Prostate gland (tissue), 2 donors: ENCODE data around the gene WDR12. TPM values are rescaled to one million over a fixed set of nuclear protein-coding genes. Genes with fewer than 3 reads are reported as not detected.
"Not testable (repeated sequence)": the region's sequence is repeated elsewhere in the genome, so short reads cannot be mapped to it uniquely, and the experiment has no call there.

Source experiments
- DNase-seq: peaks from one replicate; pipeline ENCODE4 v3.0.0-alpha.2; 2019; ENCODE audit warnings: low spot score
- H3K27ac ChIP-seq, 2 donors: fragments of 200-600 bp; sonication (generic); 2 replicates each; pipeline ENCODE4 v1.5.1; 2017 to 2019
- H3K27me3 ChIP-seq: fragments of 200-600 bp; sonication (generic); replicated peaks from 2 replicates; pipeline ENCODE4 v1.5.1; 2019; ENCODE audit not compliant: insufficient read depth
- H3K36me3 ChIP-seq, 2 donors: fragments of 200-600 bp; sonication (generic); 1 replicate in 1 of 2; 2 replicates in 1 of 2; pipeline versions ENCODE4 v1.5.1 to v1.8.1; 2017 to 2019
- H3K4me1 ChIP-seq: fragments of 200-600 bp; sonication (generic); replicated peaks from 2 replicates; pipeline ENCODE4 v1.5.1; 2019
- H3K4me3 ChIP-seq, 2 donors: fragments of 200-600 bp; sonication (generic); 2 replicates each; pipeline ENCODE4 v1.5.1; 2017 to 2019
- H3K9me3 ChIP-seq: fragments of 200-600 bp; sonication (generic); 2 replicates; pipeline ENCODE4 v1.5.1; 2017
- CTCF ChIP-seq, 4 experiments: fragments of 200-600 bp in 2 of 4; fragments of 450-650 bp in 2 of 4; sonication (generic) in 2 of 4; IDR thresholded peaks; 1 replicate in 3 of 4; 2 replicates in 1 of 4; pipeline ENCODE4 v1.5.1; 2016 to 2019; ENCODE audit warnings: antibody characterized with exemption in 4 of 4, mild to moderate bottlenecking in 2 of 4, moderate library complexity in 2 of 4
- POLR2A ChIP-seq: fragments of 450-650 bp; IDR thresholded peaks from one replicate; pipeline ENCODE4 v1.6.1; 2016; ENCODE audit warnings: antibody characterized with exemption, mild to moderate bottlenecking
- POLR2AphosphoS5 ChIP-seq: sonication (generic); formaldehyde crosslinking; IDR thresholded peaks from one replicate; pipeline ENCODE4 v1.6.1; 2017; ENCODE audit warnings: antibody characterized with exemption
- WGBS: methylation state at CpG from one replicate; pipeline ENCODE4 v1.1.5; 2018; 5-methylcytosine and 5-hydroxymethylcytosine counted together
- intact Hi-C: fragments of 100-400 bp; cut with DNase I; formaldehyde crosslinking; loops from one replicate; pipeline ENCODE4 v1.14.2; 2022
- total RNA-seq, 2 donors: library from RNA; depleted of rRNA; stranded (reverse); fragments of >200 nt; gene quantifications; one replicate each; pipeline ENCODE4 v1.1.0, GENCODE V29; 2016

The WDR12 gene
- total RNA-seq, 2 donors from 2014 or later, result 8.9 to 10.5 TPM

- Histone ChIP-seq H3K9me3 (no peaks in the 10 kb centered on the region), H3K27me3 (no peaks in the 10 kb centered on the region), H3K4me1 (no peaks in the 10 kb centered on the region), H3K4me3 (peak overlapping the region; percentile 48 to 55), H3K27ac (peak overlapping the region; percentile 84 to 88), H3K36me3 (no peaks in the 10 kb centered on the region)
- intact Hi-C loops, result loop anchor here (10.0 kb wide), 1 partner anchor 104 kb away; the partner anchor contains the start of gene NBEAL1
- under 1% methylated on average over 8 of the region's 8 CpGs for WGBS
- no peak for TF ChIP-seq CTCF (IDR thresholded peaks at IDR 0.05)
- DNase-seq, result no peak
Measured at GRCh38 chr2:202911203-202911511, 316 bp downstream of the WDR12 start.

GRCh38 chr2:202910698-202911097 is 775 bp downstream of the WDR12 start:
- no peaks in the 10 kb centered on the region for H3K9me3 ChIP-seq
- no peaks in the 10 kb centered on the region for H3K4me1 ChIP-seq
- peak overlapping the region; percentile 48 to 55 for H3K4me3 ChIP-seq
- WGBS, result 11% methylated on average over 3 of the region's 3 CpGs
- no peak overlapping the region for H3K27ac ChIP-seq
- no peak for DNase-seq
- TF ChIP-seq POLR2A (no peak), CTCF (IDR thresholded peaks at IDR 0.05) (no peak), POLR2AphosphoS5 (no peak)
- H3K27me3 ChIP-seq, result no peaks in the 10 kb centered on the region
- intact Hi-C loops, result loop anchor here (10.0 kb wide), 1 partner anchor 104 kb away; the partner anchor contains the start of gene NBEAL1
- H3K36me3 ChIP-seq, result no peaks in the 10 kb centered on the region

- H3K27ac ChIP-seq, H3K9me3 ChIP-seq, H3K36me3 ChIP-seq, H3K27me3 ChIP-seq, H3K4me1 ChIP-seq, DNase-seq, H3K4me3 ChIP-seq: not testable (repeated sequence)
- intact Hi-C loops, result loop anchor here (10.0 kb wide), 1 partner anchor 105 kb away; the partner anchor contains the start of gene NBEAL1
- WGBS, result 87% methylated on average over 5 of the region's 5 CpGs
Measured at GRCh38 chr2:202910250-202910649, 1.2 kb downstream of the WDR12 start.

GRCh38 chr2:202909394-202910192 is 1.9 kb downstream of the WDR12 start:
- no peaks in the 10 kb centered on the region for H3K4me1 ChIP-seq
- no peaks in the 10 kb centered on the region for H3K9me3 ChIP-seq
- no peaks in the 10 kb centered on the region for H3K36me3 ChIP-seq
- TF ChIP-seq POLR2AphosphoS5, result no peak
- TF ChIP-seq POLR2A, result no peak
- DNase-seq, result no peak
- no peak overlapping the region for H3K4me3 ChIP-seq
- no peaks in the 10 kb centered on the region for H3K27me3 ChIP-seq
- intact Hi-C loops, result loop anchor here (10.0 kb wide), 1 partner anchor 105 kb away; the partner anchor contains the start of gene NBEAL1
- 93% methylated on average over 6 of the region's 6 CpGs for WGBS
- no peak overlapping the region for H3K27ac ChIP-seq

- Histone ChIP-seq H3K4me3 (no peak overlapping the region), H3K4me1 (no peaks in the 10 kb centered on the region), H3K9me3 (no peaks in the 10 kb centered on the region), H3K27ac (no peak overlapping the region), H3K36me3 (no peaks in the 10 kb centered on the region), H3K27me3 (no peaks in the 10 kb centered on the region)
- intact Hi-C loops, result no loop called here
- 83% methylated on average over 5 of the region's 5 CpGs for WGBS
- TF ChIP-seq CTCF (IDR thresholded peaks at IDR 0.05) (no peak), POLR2AphosphoS5 (no peak)
- no peak for DNase-seq
Measured at GRCh38 chr2:202908186-202908585, 3.3 kb downstream of the WDR12 start.

- H3K36me3 ChIP-seq, H3K27me3 ChIP-seq, H3K9me3 ChIP-seq, DNase-seq, H3K4me3 ChIP-seq, intact Hi-C loops, H3K4me1 ChIP-seq, H3K27ac ChIP-seq: not testable (repeated sequence)
Measured at GRCh38 chr2:202905507-202905906, 6.0 kb downstream of the WDR12 start.
